A549 (cell line): Measurements from ENCODE around the gene HIGD1A.

ENCODE experiments used
- CEBPB ChIP-seq, 2 experiments: fragments of >200 bp in 1 of 2; sonication (Bioruptor Twin) in 1 of 2; formaldehyde crosslinking in 1 of 2; IDR thresholded peaks; 2 replicates each; pipeline ENCODE4 v1.6.1; 2012 to 2016
- POLR2A ChIP-seq: IDR thresholded peaks from 2 replicates; pipeline ENCODE4 v1.6.1; 2012; ENCODE audit warnings: mild to moderate bottlenecking, low read length
- TF ChIP-seq, protein P1 (sequence below): fragments of >200 bp; sonication (Bioruptor Twin); formaldehyde crosslinking; IDR thresholded peaks from 3 replicates; pipeline ENCODE4 v1.5.1; 2016

DNA sequence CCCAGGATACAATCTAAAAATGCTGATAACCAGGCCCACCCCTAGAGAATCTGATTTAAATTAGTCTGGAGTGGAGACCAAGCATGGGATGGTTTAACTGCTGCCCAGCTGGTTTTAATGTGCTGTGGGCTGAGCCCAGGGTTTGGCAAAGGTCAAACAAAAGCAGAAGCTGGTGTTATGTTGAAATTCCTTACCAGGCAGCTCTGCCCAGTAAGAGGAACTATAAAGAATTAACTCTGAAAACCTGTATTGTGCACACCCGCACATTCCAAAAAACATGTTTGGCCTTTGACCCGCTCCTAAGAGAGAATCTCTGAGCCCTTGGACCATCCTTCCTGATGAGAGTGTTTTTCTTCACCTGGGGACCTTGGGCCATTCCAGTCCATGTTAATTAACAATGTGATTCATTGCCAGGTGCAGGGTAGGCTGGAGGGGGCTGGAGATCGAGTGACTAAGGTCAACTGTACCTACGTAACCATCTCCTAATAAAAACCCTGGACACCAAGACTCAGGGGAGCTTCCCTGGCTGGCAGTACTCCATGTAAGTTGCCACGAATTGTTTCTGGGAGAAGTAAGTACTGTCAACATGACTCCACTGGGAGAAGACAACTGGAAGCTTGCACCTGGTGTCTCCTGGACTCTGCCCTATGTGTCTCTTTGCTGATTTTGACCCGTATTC, 42.1 kb downstream of the HIGD1A start:
- TF ChIP-seq CEBPB (IDR thresholded peaks at IDR 0.05) = no peak
- TF ChIP-seq, protein P1, sequence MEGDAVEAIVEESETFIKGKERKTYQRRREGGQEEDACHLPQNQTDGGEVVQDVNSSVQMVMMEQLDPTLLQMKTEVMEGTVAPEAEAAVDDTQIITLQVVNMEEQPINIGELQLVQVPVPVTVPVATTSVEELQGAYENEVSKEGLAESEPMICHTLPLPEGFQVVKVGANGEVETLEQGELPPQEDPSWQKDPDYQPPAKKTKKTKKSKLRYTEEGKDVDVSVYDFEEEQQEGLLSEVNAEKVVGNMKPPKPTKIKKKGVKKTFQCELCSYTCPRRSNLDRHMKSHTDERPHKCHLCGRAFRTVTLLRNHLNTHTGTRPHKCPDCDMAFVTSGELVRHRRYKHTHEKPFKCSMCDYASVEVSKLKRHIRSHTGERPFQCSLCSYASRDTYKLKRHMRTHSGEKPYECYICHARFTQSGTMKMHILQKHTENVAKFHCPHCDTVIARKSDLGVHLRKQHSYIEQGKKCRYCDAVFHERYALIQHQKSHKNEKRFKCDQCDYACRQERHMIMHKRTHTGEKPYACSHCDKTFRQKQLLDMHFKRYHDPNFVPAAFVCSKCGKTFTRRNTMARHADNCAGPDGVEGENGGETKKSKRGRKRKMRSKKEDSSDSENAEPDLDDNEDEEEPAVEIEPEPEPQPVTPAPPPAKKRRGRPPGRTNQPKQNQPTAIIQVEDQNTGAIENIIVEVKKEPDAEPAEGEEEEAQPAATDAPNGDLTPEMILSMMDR = no peak
- no peak for TF ChIP-seq POLR2A
